WERI-Rb-1 (cell line): Measurements from ENCODE around the gene SEC11C.

Experiments used
- DNase-seq: peaks from one replicate; pipeline ENCODE4 v3.0.0-alpha.2; 2020
- H3K27ac ChIP-seq: fragments of 250-450 bp; sonication (Bioruptor Pico); 2 replicates; pipeline ENCODE4 v1.5.1; 2020; ENCODE audit warnings: mild to moderate bottlenecking, moderate library complexity
- H3K27me3 ChIP-seq: fragments of 250-450 bp; sonication (Bioruptor Pico); 2 replicates; pipeline ENCODE4 v1.5.1; 2021; ENCODE audit warnings: mild to moderate bottlenecking, low read depth, moderate library complexity; ENCODE audit not compliant: insufficient read depth, severe bottlenecking
- H3K36me3 ChIP-seq: fragments of 250-450 bp; sonication (Bioruptor Pico); 2 replicates; pipeline ENCODE4 v1.5.1; 2020; ENCODE audit warnings: mild to moderate bottlenecking, moderate library complexity
- H3K4me3 ChIP-seq: 2 replicates; pipeline ENCODE4 v1.5.1; 2011; ENCODE audit warnings: low read depth, mild to moderate bottlenecking, control low read depth, low read length
- H3K9me3 ChIP-seq: fragments of 250-450 bp; sonication (Bioruptor Pico); 2 replicates; pipeline ENCODE4 v1.5.1; 2021; ENCODE audit warnings: mild to moderate bottlenecking, moderate library complexity; ENCODE audit not compliant: severe bottlenecking
- CTCF ChIP-seq: IDR thresholded peaks from 2 replicates; pipeline ENCODE4 v1.5.1; 2011; ENCODE audit warnings: low read depth, mild to moderate bottlenecking, control low read depth, inconsistent platforms, low read length

SEC11C gene

DNA sequence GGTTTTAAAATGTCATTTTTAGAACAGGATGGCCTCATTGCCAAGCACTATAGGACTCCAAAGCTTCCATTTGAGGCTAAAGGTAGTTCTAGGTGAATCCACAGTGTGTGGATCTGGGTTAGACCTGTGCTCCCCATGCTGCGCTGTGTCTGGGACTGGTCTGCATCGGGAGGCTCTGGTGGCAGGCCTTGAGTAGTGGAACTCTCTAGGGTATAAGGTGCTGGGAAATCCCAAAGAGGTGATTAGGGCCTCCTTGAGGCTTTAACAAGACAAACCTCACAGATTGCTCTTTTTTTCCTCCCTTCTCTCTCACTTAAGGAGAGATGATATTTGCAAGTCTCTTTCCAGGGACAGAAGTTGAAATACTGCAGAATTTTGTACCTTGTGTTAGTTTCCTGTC lies 9.3 kb downstream of the SEC11C start:
- Histone ChIP-seq H3K36me3 (peaks cover 42% of the 10 kb centered on the region), H3K4me3 (no peak overlapping the region), H3K9me3 (no peaks in the 10 kb centered on the region), H3K27me3 (no peaks in the 10 kb centered on the region), H3K27ac (no peak overlapping the region)
- DNase-seq: no peak
- TF ChIP-seq CTCF: no peak

- Histone ChIP-seq H3K9me3 (no peaks in the 10 kb centered on the region), H3K27ac (no peak overlapping the region), H3K4me3 (no peak overlapping the region), H3K27me3 (no peaks in the 10 kb centered on the region), H3K36me3 (peaks cover 43% of the 10 kb centered on the region)
- no peak for TF ChIP-seq CTCF
- no peak for DNase-seq
Observed at GRCh38 chr18:59149416-59149815, 9.7 kb downstream of the SEC11C start.

GRCh38 chr18:59150236-59150635 lies 10.6 kb downstream of the SEC11C start:
- Histone ChIP-seq H3K36me3 (peaks cover 44% of the 10 kb centered on the region), H3K27me3 (no peaks in the 10 kb centered on the region), H3K4me3 (no peak overlapping the region), H3K9me3 (no peaks in the 10 kb centered on the region), H3K27ac (no peak overlapping the region)
- TF ChIP-seq CTCF: 0 out of 2 replicates have a peak, but pooled peaks have one; percentile 10
- no peak for DNase-seq

DNA sequence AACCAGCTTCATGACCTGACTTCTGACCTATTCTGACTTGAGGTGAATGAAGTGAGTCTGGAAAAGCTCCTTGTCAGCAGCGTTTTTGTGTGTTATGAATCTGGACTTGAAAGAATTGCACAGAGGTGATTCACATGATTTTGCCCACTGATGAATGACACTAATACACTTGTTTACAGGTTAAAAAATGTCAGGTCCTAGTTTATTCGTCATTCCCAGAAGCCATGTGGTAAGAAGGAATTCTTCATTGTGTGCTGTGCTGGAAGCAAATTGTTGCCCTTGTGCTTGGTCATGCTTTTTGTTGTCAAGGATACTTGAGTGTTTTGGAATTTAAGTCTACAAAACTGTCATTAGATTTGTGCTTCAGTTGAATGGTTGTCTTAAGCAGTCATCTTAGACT lies 15.5 kb downstream of the SEC11C start:
- H3K9me3 ChIP-seq: no peaks in the 10 kb centered on the region
- no peaks in the 10 kb centered on the region for H3K27me3 ChIP-seq
- no peak for DNase-seq
- H3K36me3 ChIP-seq: peaks cover 53% of the 10 kb centered on the region
- no peak overlapping the region for H3K27ac ChIP-seq
- no peak for TF ChIP-seq CTCF
- no peak overlapping the region for H3K4me3 ChIP-seq

DNA sequence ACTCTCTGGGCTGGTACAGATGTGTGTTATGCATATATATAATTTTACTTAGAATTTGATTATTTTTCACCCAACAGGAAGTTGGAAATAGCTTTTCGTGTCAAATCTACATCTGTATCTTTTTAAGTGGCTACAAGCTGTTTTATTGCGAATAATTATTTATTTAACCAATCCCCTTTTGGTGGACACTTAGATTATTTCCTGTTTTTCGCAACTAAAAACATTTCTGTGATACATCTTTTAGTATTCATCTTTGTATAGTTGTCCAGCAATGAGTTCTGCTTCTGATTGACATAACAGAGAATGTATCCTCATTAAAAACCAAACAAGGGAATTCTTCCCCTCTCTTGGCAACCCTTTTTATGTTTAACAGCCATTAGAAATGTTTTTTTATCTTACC lies 16.6 kb downstream of the SEC11C start:
- Histone ChIP-seq H3K27ac (no peak overlapping the region), H3K4me3 (no peak overlapping the region), H3K36me3 (peaks cover 49% of the 10 kb centered on the region), H3K27me3 (no peaks in the 10 kb centered on the region), H3K9me3 (no peaks in the 10 kb centered on the region)
- TF ChIP-seq CTCF: no peak
- no peak for DNase-seq

DNA sequence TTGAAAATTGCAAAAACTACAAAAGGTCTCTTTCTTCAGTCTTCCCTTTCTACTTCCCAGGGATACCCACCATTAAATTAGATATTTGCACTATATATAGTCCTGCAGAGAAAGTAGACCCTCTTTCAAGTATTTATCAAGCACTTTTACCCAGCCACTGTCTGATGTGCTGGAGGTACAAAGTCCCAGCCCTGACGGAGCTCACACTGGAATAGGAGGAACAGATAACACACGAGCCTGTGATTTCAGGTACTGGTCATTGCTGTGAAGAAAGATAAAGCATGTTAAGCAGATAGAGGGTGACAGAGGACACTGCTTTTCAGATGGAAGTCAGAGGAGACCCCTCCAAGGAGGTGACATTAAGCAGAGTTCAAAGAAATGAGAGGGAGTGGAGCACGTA lies 19.6 kb downstream of the SEC11C start:
- DNase-seq: no peak
- H3K4me3 ChIP-seq: peak overlapping the region; percentile 31
- no peaks in the 10 kb centered on the region for H3K27me3 ChIP-seq
- H3K27ac ChIP-seq: peak overlapping the region; percentile 73
- no peaks in the 10 kb centered on the region for H3K9me3 ChIP-seq
- TF ChIP-seq CTCF: no peak
- H3K36me3 ChIP-seq: peaks cover 21% of the 10 kb centered on the region
